GM19240 (cell line): ENCODE data around the gene CDRT4.
"Not testable (repeated sequence)": the region's sequence is repeated elsewhere in the genome, so short reads cannot be mapped to it uniquely, and the experiment has no call there.

ENCODE experiments used
- DNase-seq: peaks from one replicate; pipeline ENCODE4 v3.0.0; 2011; ENCODE audit warnings: low spot score; ENCODE audit not compliant: insufficient read length

Gene CDRT4

GRCh38 chr17:15456972-15457722, 10.3 kb downstream of the CDRT4 start:
- no peak for DNase-seq

- no peak for DNase-seq
Measured at GRCh38 chr17:15456496-15456895, 10.9 kb downstream of the CDRT4 start.

GRCh38 chr17:15454346-15454745, 13.1 kb downstream of the CDRT4 start:
- no peak for DNase-seq

- no peak for DNase-seq
Measured at GRCh38 chr17:15453782-15454181, 13.6 kb downstream of the CDRT4 start.

- no peak for DNase-seq
Measured at GRCh38 chr17:15453246-15453645, 14.2 kb downstream of the CDRT4 start.

GRCh38 chr17:15452746-15453145, 14.7 kb downstream of the CDRT4 start:
- DNase-seq: no peak

- DNase-seq: no peak
Measured at GRCh38 chr17:15451680-15452079, 15.7 kb downstream of the CDRT4 start.

GRCh38 chr17:15448580-15448956, 18.9 kb downstream of the CDRT4 start:
- no peak for DNase-seq

GRCh38 chr17:15447928-15448579, 19.4 kb downstream of the CDRT4 start:
- DNase-seq: no peak

- no peak for DNase-seq
Measured at GRCh38 chr17:15446036-15446435, 21.4 kb downstream of the CDRT4 start.

- no peak for DNase-seq
Measured at GRCh38 chr17:15444805-15445204, 22.6 kb downstream of the CDRT4 start.

- no peak for DNase-seq
Measured at GRCh38 chr17:15442311-15443180, 24.9 kb downstream of the CDRT4 start.

- no peak for DNase-seq
Measured at GRCh38 chr17:15441315-15441714, 26.1 kb downstream of the CDRT4 start.

GRCh38 chr17:15440347-15440746, 27.1 kb downstream of the CDRT4 start:
- no peak for DNase-seq

GRCh38 chr17:15439205-15439985, 28.0 kb downstream of the CDRT4 start:
- not testable (repeated sequence) for DNase-seq

- DNase-seq: no peak
Measured at GRCh38 chr17:15438491-15439105, 28.8 kb downstream of the CDRT4 start.

GRCh38 chr17:15437303-15437635, 30.2 kb downstream of the CDRT4 start:
- DNase-seq: no peak

- no peak for DNase-seq
Measured at GRCh38 chr17:15436473-15437302, 30.7 kb downstream of the CDRT4 start.

GRCh38 chr17:15434956-15435355, 32.5 kb downstream of the CDRT4 start:
- DNase-seq: no peak
